ENCODE results near the gene ACSS3.
"Not testable (repeated sequence)": the region's sequence is repeated elsewhere in the genome, so short reads cannot be mapped to it uniquely, and the experiment has no call there.

ACSS3 gene

GRCh38 chr12:81077686-81078441 is at the start of gene ACSS3:
Gene ACSS3 (plus strand): TSS chr12:81078079. CDS start chr12:81078121, 42 bp downstream.
- TF ChIP-seq POLR2A (IDR thresholded peaks at IDR 0.05; ENCODE audit: low read length) (no peak), GATA1 (IDR thresholded peaks at IDR 0.05; ENCODE audit: low read depth, low read length) (no peak)
- DNase-seq = no peak

GRCh38 chr12:81034926-81035325 is 43.0 kb upstream of the ACSS3 start:
- TF ChIP-seq POLR2A (IDR thresholded peaks at IDR 0.05; ENCODE audit: low read length) = no peak
- TF ChIP-seq GATA1 (IDR thresholded peaks at IDR 0.05; ENCODE audit: low read depth, low read length) = no peak
- DNase-seq = no peak

- TF ChIP-seq GATA1 (IDR thresholded peaks at IDR 0.05; ENCODE audit: low read depth, low read length) (no peak), POLR2A (IDR thresholded peaks at IDR 0.05; ENCODE audit: low read length) (no peak)
- no peak for DNase-seq
Measured at GRCh38 chr12:81039231-81039630, 38.6 kb upstream of the ACSS3 start.

GRCh38 chr12:81043979-81044740 is 33.7 kb upstream of the ACSS3 start:
- DNase-seq = no peak
- TF ChIP-seq GATA1 (IDR thresholded peaks at IDR 0.05; ENCODE audit: low read depth, low read length) = no peak
- TF ChIP-seq POLR2A (IDR thresholded peaks at IDR 0.05; ENCODE audit: low read length) = no peak

GRCh38 chr12:81064971-81065370 is 12.9 kb upstream of the ACSS3 start:
- DNase-seq = not testable (repeated sequence)

- TF ChIP-seq POLR2A (IDR thresholded peaks at IDR 0.05; ENCODE audit: low read length) (no peak), GATA1 (IDR thresholded peaks at IDR 0.05; ENCODE audit: low read depth, low read length) (no peak)
- DNase-seq = no peak
Measured at GRCh38 chr12:81070846-81071245, 7.0 kb upstream of the ACSS3 start.

- TF ChIP-seq POLR2A (IDR thresholded peaks at IDR 0.05; ENCODE audit: low read length) = no peak
- TF ChIP-seq GATA1 (IDR thresholded peaks at IDR 0.05; ENCODE audit: low read depth, low read length) = no peak
- no peak for DNase-seq
Measured at GRCh38 chr12:81075539-81075938, 2.3 kb upstream of the ACSS3 start.

GRCh38 chr12:81077329-81077685 is 572 bp upstream of the ACSS3 start:
- TF ChIP-seq POLR2A (IDR thresholded peaks at IDR 0.05; ENCODE audit: low read length) = no peak
- no peak for TF ChIP-seq GATA1 (IDR thresholded peaks at IDR 0.05; ENCODE audit: low read depth, low read length)
- no peak for DNase-seq

- no peak for DNase-seq
- TF ChIP-seq POLR2A (IDR thresholded peaks at IDR 0.05; ENCODE audit: low read length) (no peak), GATA1 (IDR thresholded peaks at IDR 0.05; ENCODE audit: low read depth, low read length) (no peak)
Measured at GRCh38 chr12:81078469-81079196, 754 bp downstream of the ACSS3 start.

GRCh38 chr12:81079280-81080076 is 1.6 kb downstream of the ACSS3 start:
- no peak for DNase-seq
- TF ChIP-seq GATA1 (IDR thresholded peaks at IDR 0.05; ENCODE audit: low read depth, low read length) = no peak
- TF ChIP-seq POLR2A (IDR thresholded peaks at IDR 0.05; ENCODE audit: low read length) = no peak

- no peak for TF ChIP-seq POLR2A (IDR thresholded peaks at IDR 0.05; ENCODE audit: low read length)
- TF ChIP-seq GATA1 (IDR thresholded peaks at IDR 0.05; ENCODE audit: low read depth, low read length) = no peak
- DNase-seq = no peak
Measured at GRCh38 chr12:81080431-81080983, 2.6 kb downstream of the ACSS3 start.

- DNase-seq = no peak
- no peak for TF ChIP-seq GATA1 (IDR thresholded peaks at IDR 0.05; ENCODE audit: low read depth, low read length)
Measured at GRCh38 chr12:81081726-81082125, 3.8 kb downstream of the ACSS3 start.

GRCh38 chr12:81083018-81083417 is 5.1 kb downstream of the ACSS3 start:
- DNase-seq = no peak
- TF ChIP-seq POLR2A (IDR thresholded peaks at IDR 0.05; ENCODE audit: low read length) (no peak), GATA1 (IDR thresholded peaks at IDR 0.05; ENCODE audit: low read depth, low read length) (no peak)

Data from erythroblast (primary cell).